Gastroesophageal sphincter (tissue), 4 donors: ENCODE results near the gene AOX1. TPM values are rescaled to one million over a fixed set of nuclear protein-coding genes. Genes with fewer than 3 reads are reported as not detected.

Experiments used
- ATAC-seq: fragments of 150-250 bp; one replicate; pipeline ENCODE4 v1.9.1; 2016; ENCODE audit warnings: mild to moderate bottlenecking, moderate library complexity
- H3K27ac ChIP-seq, 4 donors: fragments of 200-600 bp; sonication (generic) in 3 of 4; 1 replicate in 3 of 4; 2 replicates in 1 of 4; pipeline ENCODE4 v1.5.1; 2016 to 2019
- H3K27me3 ChIP-seq: fragments of 200-600 bp; sonication (generic); one replicate; pipeline ENCODE4 v1.5.1; 2019
- H3K36me3 ChIP-seq, 2 donors: fragments of 200-600 bp; sonication (generic); one replicate each; pipeline ENCODE4 v1.5.1; 2019; ENCODE audit warnings: control low read depth in 1 of 2
- H3K4me1 ChIP-seq, 3 donors: fragments of 200-600 bp; sonication (generic); 1 replicate in 2 of 3; 2 replicates in 1 of 3; pipeline ENCODE4 v1.5.1; 2016 to 2019; ENCODE audit warnings: control low read depth in 2 of 3
- H3K4me3 ChIP-seq, 2 donors: fragments of 200-600 bp; sonication (generic); one replicate each; pipeline ENCODE4 v1.5.1; 2019; ENCODE audit warnings: mild to moderate bottlenecking in 1 of 2, moderate library complexity in 1 of 2
- H3K9me3 ChIP-seq, 3 donors: fragments of 200-600 bp; sonication (generic); one replicate each; pipeline ENCODE4 v1.5.1; 2017 to 2019; ENCODE audit warnings: control low read depth in 2 of 3
- CTCF ChIP-seq, 4 experiments: fragments of 200-600 bp in 2 of 4; fragments of 450-650 bp in 2 of 4; sonication (generic) in 1 of 4; IDR thresholded peaks; one replicate each; pipeline ENCODE4 v1.5.1; 2017 to 2019; ENCODE audit warnings: antibody characterized with exemption in 4 of 4, mild to moderate bottlenecking in 2 of 4, moderate library complexity in 2 of 4
- EP300 ChIP-seq: sonication (generic); formaldehyde crosslinking; IDR thresholded peaks from one replicate; pipeline ENCODE4 v1.6.1; 2017; ENCODE audit warnings: antibody characterized with exemption, mild to moderate bottlenecking
- POLR2A ChIP-seq, 2 donors: fragments of 450-650 bp; IDR thresholded peaks; one replicate each; pipeline ENCODE4 v1.6.1; 2017; ENCODE audit warnings: antibody characterized with exemption in 2 of 2, mild to moderate bottlenecking in 2 of 2, moderate library complexity in 1 of 2
- POLR2AphosphoS5 ChIP-seq: sonication (generic); formaldehyde crosslinking; IDR thresholded peaks from one replicate; pipeline ENCODE4 v1.6.1; 2017; ENCODE audit warnings: antibody characterized with exemption
- WGBS, 2 donors: methylation state at CpG; one replicate each; pipeline ENCODE4 v1.1.5; 2018; ENCODE audit warnings: low coverage in 1 of 2; 5-methylcytosine and 5-hydroxymethylcytosine counted together
- total RNA-seq, 4 donors: library from RNA; depleted of rRNA; stranded (reverse); fragments of >200 nt; gene quantifications; one replicate each; pipeline ENCODE4 v1.1.0, GENCODE V29; 2016

Gene AOX1
- total RNA-seq, 4 donors from 2014 or later = 36.7 to 125 (median 85.6) TPM

GRCh38 chr2:200668478-200668877, 82.7 kb downstream of the AOX1 start:
- Histone ChIP-seq H3K27ac (no peak overlapping the region), H3K36me3 (peaks cover 0 to 25% of the 10 kb centered on the region in 2 donors), H3K4me1 (no peaks in the 10 kb centered on the region), H3K9me3 (no peaks in the 10 kb centered on the region), H3K27me3 (no peaks in the 10 kb centered on the region), H3K4me3 (no peak overlapping the region)
- WGBS, 2 donors = 77 to 89% methylated on average over 3 of the region's 3 CpGs
- ATAC-seq = no peak
- TF ChIP-seq POLR2A (IDR thresholded peaks at IDR 0.05) (no peak), EP300 (no peak), POLR2AphosphoS5 (no peak), CTCF (IDR thresholded peaks at IDR 0.05) (no peak)

- no peaks in the 10 kb centered on the region for H3K4me1 ChIP-seq
- H3K27me3 ChIP-seq = no peaks in the 10 kb centered on the region
- H3K36me3 ChIP-seq = peaks cover 0 to 18% of the 10 kb centered on the region in 2 donors
- no peak overlapping the region for H3K27ac ChIP-seq
- no peak for TF ChIP-seq EP300
- TF ChIP-seq CTCF (IDR thresholded peaks at IDR 0.05) = no peak
- 67 to 71% methylated on average over 7 to 9 of the region's 9 CpGs for WGBS, 2 donors
- H3K4me3 ChIP-seq = no peak overlapping the region
- no peaks in the 10 kb centered on the region for H3K9me3 ChIP-seq
- no peak for ATAC-seq
Measured at GRCh38 chr2:200669308-200669707, 83.5 kb downstream of the AOX1 start.

GRCh38 chr2:200670313-200670712, 84.5 kb downstream of the AOX1 start:
- Histone ChIP-seq H3K27ac (no peak overlapping the region), H3K4me3 (no peak overlapping the region), H3K36me3 (peaks cover 0 to 8% of the 10 kb centered on the region in 2 donors), H3K4me1 (peaks cover 0 to 5% (median 0%) of the 10 kb centered on the region in 3 donors), H3K27me3 (no peaks in the 10 kb centered on the region), H3K9me3 (no peaks in the 10 kb centered on the region)
- WGBS, 2 donors = 29 to 52% methylated on average over 2 to 4 of the region's 4 CpGs
- ATAC-seq = no peak
- TF ChIP-seq POLR2AphosphoS5 = no peak
- TF ChIP-seq EP300 = no peak
- no peak for TF ChIP-seq POLR2A (IDR thresholded peaks at IDR 0.05)
- TF ChIP-seq CTCF (IDR thresholded peaks at IDR 0.05) = no peak

GRCh38 chr2:200670751-200671150, 84.9 kb downstream of the AOX1 start:
- peaks cover 0 to 10% (median 0%) of the 10 kb centered on the region in 3 donors for H3K4me1 ChIP-seq
- peaks cover 0 to 6% of the 10 kb centered on the region in 2 donors for H3K36me3 ChIP-seq
- no peak overlapping the region for H3K4me3 ChIP-seq
- TF ChIP-seq POLR2A (IDR thresholded peaks at IDR 0.05) (no peak), POLR2AphosphoS5 (no peak), EP300 (no peak), CTCF (IDR thresholded peaks at IDR 0.05) (no peak)
- no peaks in the 10 kb centered on the region for H3K27me3 ChIP-seq
- 55 to 64% methylated on average over 1 of the region's 1 CpG for WGBS, 2 donors
- no peaks in the 10 kb centered on the region for H3K9me3 ChIP-seq
- no peak overlapping the region for H3K27ac ChIP-seq
- ATAC-seq = no peak

- 77% methylated on average over 5 of the region's 5 CpGs; no CpG with 5 or more reads in 1 of the 2 donors for WGBS, 2 donors
Measured at GRCh38 chr2:200673191-200673590, 87.4 kb downstream of the AOX1 start.

More at GRCh38 chr2:200673191-200673590, 87.4 kb downstream of the AOX1 start:
- Histone ChIP-seq H3K4me3 (no peak overlapping the region), H3K27ac (no peak overlapping the region), H3K9me3 (no peaks in the 10 kb centered on the region), H3K36me3 (peaks cover 0 to 6% of the 10 kb centered on the region in 2 donors), H3K27me3 (no peaks in the 10 kb centered on the region), H3K4me1 (peaks cover 0 to 21% (median 0%) of the 10 kb centered on the region in 3 donors)
- ATAC-seq = no peak
- no peak for TF ChIP-seq POLR2AphosphoS5
- TF ChIP-seq EP300 = no peak
- no peak for TF ChIP-seq CTCF (IDR thresholded peaks at IDR 0.05)
- TF ChIP-seq POLR2A (IDR thresholded peaks at IDR 0.05) = no peak
